Gastrocnemius medialis (tissue), 4 donors: ENCODE results near the gene NFILZ.

Experiments used
- POLR2A ChIP-seq, 2 donors: fragments of 450-650 bp; IDR thresholded peaks; one replicate each; pipeline ENCODE4 v1.6.1; 2017; ENCODE audit warnings: antibody characterized with exemption in 2 of 2, mild to moderate bottlenecking in 2 of 2, moderate library complexity in 2 of 2
- TF ChIP-seq, protein P1 (sequence below), 5 experiments: fragments of 450-650 bp in 3 of 5; fragments of 200-600 bp in 2 of 5; sonication (generic) in 2 of 5; IDR thresholded peaks in 4 of 5; conservative IDR thresholded peaks in 1 of 5; 1 replicate in 4 of 5; 2 replicates in 1 of 5; pipeline ENCODE4 v1.5.1; 2016 to 2019; ENCODE audit warnings: antibody characterized with exemption in 5 of 5, mild to moderate bottlenecking in 3 of 5, moderate library complexity in 3 of 5

DNA sequence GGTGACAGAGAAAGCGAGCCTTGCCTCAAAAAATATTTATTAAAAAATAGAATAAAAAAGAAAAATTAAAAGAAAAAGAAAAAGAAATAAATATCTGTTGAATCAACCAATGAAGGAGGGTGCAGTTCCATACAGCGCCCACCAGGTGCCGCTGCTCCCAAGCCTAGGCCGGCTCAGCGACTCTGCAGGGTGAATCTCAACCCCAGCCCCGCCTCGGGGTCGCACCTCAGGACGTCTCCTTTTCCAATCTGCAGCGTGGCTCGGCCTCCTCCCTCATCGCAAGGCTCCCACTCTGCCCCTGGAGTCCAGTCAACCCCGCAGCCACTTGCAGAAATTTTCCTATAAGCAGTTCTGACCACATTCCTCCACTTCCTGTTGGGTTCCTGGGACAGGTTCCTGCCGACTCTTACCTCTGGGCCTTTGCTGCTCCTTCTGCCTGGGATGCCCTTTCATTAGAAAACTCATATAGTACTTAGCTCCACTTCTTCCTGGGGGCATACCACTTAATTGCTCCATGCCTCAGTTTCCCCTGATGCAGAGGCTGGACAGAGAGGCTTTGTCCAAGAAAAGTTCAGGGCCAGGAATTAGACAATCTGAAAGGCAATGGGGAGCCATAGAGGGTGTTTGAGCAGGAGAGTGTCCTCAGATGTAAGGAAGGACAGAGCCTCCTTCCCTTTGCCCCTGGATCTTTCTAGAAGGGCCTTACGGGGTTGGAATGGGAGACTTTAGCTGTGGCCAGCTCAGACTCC lies 24.3 kb downstream of the NFILZ start:
- TF ChIP-seq, protein P1, sequence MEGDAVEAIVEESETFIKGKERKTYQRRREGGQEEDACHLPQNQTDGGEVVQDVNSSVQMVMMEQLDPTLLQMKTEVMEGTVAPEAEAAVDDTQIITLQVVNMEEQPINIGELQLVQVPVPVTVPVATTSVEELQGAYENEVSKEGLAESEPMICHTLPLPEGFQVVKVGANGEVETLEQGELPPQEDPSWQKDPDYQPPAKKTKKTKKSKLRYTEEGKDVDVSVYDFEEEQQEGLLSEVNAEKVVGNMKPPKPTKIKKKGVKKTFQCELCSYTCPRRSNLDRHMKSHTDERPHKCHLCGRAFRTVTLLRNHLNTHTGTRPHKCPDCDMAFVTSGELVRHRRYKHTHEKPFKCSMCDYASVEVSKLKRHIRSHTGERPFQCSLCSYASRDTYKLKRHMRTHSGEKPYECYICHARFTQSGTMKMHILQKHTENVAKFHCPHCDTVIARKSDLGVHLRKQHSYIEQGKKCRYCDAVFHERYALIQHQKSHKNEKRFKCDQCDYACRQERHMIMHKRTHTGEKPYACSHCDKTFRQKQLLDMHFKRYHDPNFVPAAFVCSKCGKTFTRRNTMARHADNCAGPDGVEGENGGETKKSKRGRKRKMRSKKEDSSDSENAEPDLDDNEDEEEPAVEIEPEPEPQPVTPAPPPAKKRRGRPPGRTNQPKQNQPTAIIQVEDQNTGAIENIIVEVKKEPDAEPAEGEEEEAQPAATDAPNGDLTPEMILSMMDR (IDR thresholded peaks at IDR 0.05 in 4 of 5, conservative IDR thresholded peaks at IDR 0.05 in 1 of 5) = peak in 4 of 5 experiments; percentile 50 to 87 (median 72)
- TF ChIP-seq POLR2A (IDR thresholded peaks at IDR 0.05) = no peak
